HEK293T (cell line): Measurements from ENCODE around the gene ZNF532.

Experiments
- CTCF ChIA-PET: fragments of 350-600 bp; formaldehyde crosslinking; extraction: SDS; loops from one replicate; lab custom pipeline; 2021; ENCODE audit warnings: antibody characterized with exemption, inconsistent platforms; lab: Yijun Ruan, JAX
- POLR2A ChIA-PET: fragments of 350-600 bp; formaldehyde crosslinking; extraction: SDS; loops from one replicate; lab custom pipeline; 2020; ENCODE audit warnings: antibody characterized with exemption, inconsistent platforms; lab: Yijun Ruan, JAX
- DNase-seq: peaks from one replicate; pipeline ENCODE4 v3.0.0; 2012; ENCODE audit warnings: mixed read lengths; ENCODE audit errors: extremely low spot score
- ARNT ChIP-seq: fragments of 450-650 bp; IDR thresholded peaks from 2 replicates; pipeline ENCODE4 v1.6.1; 2017; ENCODE audit warnings: mild to moderate bottlenecking
- BHLHE40 ChIP-seq: fragments of 450-650 bp; IDR thresholded peaks from 2 replicates; pipeline ENCODE4 v1.6.1; 2016; ENCODE audit warnings: mild to moderate bottlenecking, moderate library complexity, borderline replicate concordance
- CTBP1 ChIP-seq: fragments of 450-650 bp; IDR thresholded peaks from 2 replicates; pipeline ENCODE4 v1.6.1; 2016; ENCODE audit warnings: borderline replicate concordance
- ELF4 ChIP-seq: fragments of 450-650 bp; IDR thresholded peaks from 2 replicates; pipeline ENCODE4 v1.6.1; 2017; ENCODE audit warnings: antibody characterized with exemption
- FOXA1 ChIP-seq: fragments of 450-650 bp; IDR thresholded peaks from 2 replicates; pipeline ENCODE4 v1.6.1; 2016; ENCODE audit warnings: mild to moderate bottlenecking
- FOXK2 ChIP-seq: fragments of 450-650 bp; IDR thresholded peaks from 2 replicates; pipeline ENCODE4 v1.6.1; 2016; ENCODE audit warnings: mild to moderate bottlenecking
- FOXM1 ChIP-seq: fragments of 450-650 bp; IDR thresholded peaks from 2 replicates; pipeline ENCODE4 v1.6.1; 2017; ENCODE audit warnings: mild to moderate bottlenecking, borderline replicate concordance
- HDGF ChIP-seq: fragments of 450-650 bp; IDR thresholded peaks from 2 replicates; pipeline ENCODE4 v1.6.1; 2017; ENCODE audit warnings: antibody characterized with exemption, borderline replicate concordance
- L3MBTL2 ChIP-seq: fragments of 450-650 bp; conservative IDR thresholded peaks from 2 replicates; pipeline ENCODE4 v1.6.1; 2016; ENCODE audit warnings: mild to moderate bottlenecking
- LEF1 ChIP-seq: fragments of 450-650 bp; IDR thresholded peaks from 2 replicates; pipeline ENCODE4 v1.6.1; 2017; ENCODE audit warnings: mild to moderate bottlenecking, borderline replicate concordance
- NFRKB ChIP-seq: fragments of 450-650 bp; IDR thresholded peaks from 2 replicates; pipeline ENCODE4 v1.6.1; 2016; ENCODE audit warnings: mild to moderate bottlenecking, moderate library complexity
- PKNOX1 ChIP-seq: fragments of 450-650 bp; IDR thresholded peaks from 2 replicates; pipeline ENCODE4 v1.6.1; 2016
- SP1 ChIP-seq: fragments of 450-650 bp; IDR thresholded peaks from 2 replicates; pipeline ENCODE4 v1.6.1; 2017
- SUZ12 ChIP-seq: fragments of 450-650 bp; IDR thresholded peaks from 2 replicates; pipeline ENCODE4 v1.6.1; 2016; ENCODE audit warnings: mild to moderate bottlenecking
- TARDBP ChIP-seq: fragments of 450-650 bp; IDR thresholded peaks from 2 replicates; pipeline ENCODE4 v1.6.1; 2016
- ZNF384 ChIP-seq: fragments of 450-650 bp; IDR thresholded peaks from 2 replicates; pipeline ENCODE4 v1.6.1; 2016

The ZNF532 gene

GRCh38 chr18:58998401-58999203 lies 133.9 kb downstream of the ZNF532 start:
- ChIA-PET POLR2A (no interaction called here), CTCF (no interaction called here)
- TF ChIP-seq ZNF384 (no peak), ARNT (no peak), FOXA1 (no peak), FOXM1 (no peak), ELF4 (no peak), L3MBTL2 (no peak), TARDBP (no peak), SUZ12 (no peak), LEF1 (no peak), FOXK2 (no peak), SP1 (no peak), PKNOX1 (no peak), NFRKB (no peak), HDGF (no peak), BHLHE40 (no peak), CTBP1 (no peak)
- no peak for DNase-seq

GRCh38 chr18:59001166-59001565 lies 136.5 kb downstream of the ZNF532 start:
- TF ChIP-seq FOXK2 (no peak), TARDBP (no peak), HDGF (no peak), BHLHE40 (no peak), NFRKB (no peak), ZNF384 (no peak)
- ChIA-PET CTCF (no interaction called here), POLR2A (no interaction called here)
- DNase-seq = no peak

- ChIA-PET POLR2A (no interaction called here), CTCF (no interaction called here)
- DNase-seq = no peak
- no peak for TF ChIP-seq BHLHE40
- TF ChIP-seq FOXK2 = no peak
- no peak for TF ChIP-seq FOXM1
- TF ChIP-seq HDGF = no peak
- TF ChIP-seq SUZ12 = no peak
- no peak for TF ChIP-seq TARDBP
- TF ChIP-seq ELF4 = no peak
- no peak for TF ChIP-seq LEF1
- TF ChIP-seq NFRKB = no peak
- no peak for TF ChIP-seq ZNF384
- no peak for TF ChIP-seq L3MBTL2
- TF ChIP-seq FOXA1 = no peak
- TF ChIP-seq CTBP1 = no peak
- no peak for TF ChIP-seq PKNOX1
- TF ChIP-seq ARNT = no peak
- TF ChIP-seq SP1 = no peak
These were observed 137.0 kb downstream of the ZNF532 start for GRCh38 chr18:59001721-59002120.

GRCh38 chr18:59002974-59003594 lies 138.4 kb downstream of the ZNF532 start:
- TF ChIP-seq L3MBTL2 (no peak), SP1 (no peak), FOXM1 (no peak), FOXA1 (no peak), ZNF384 (no peak), TARDBP (no peak), SUZ12 (no peak), LEF1 (no peak)
- ChIA-PET CTCF (no interaction called here), POLR2A (no interaction called here)
- no peak for DNase-seq

GRCh38 chr18:59005262-59005661 lies 140.6 kb downstream of the ZNF532 start:
- TF ChIP-seq FOXM1 (no peak), FOXK2 (no peak), BHLHE40 (no peak), ZNF384 (no peak), HDGF (no peak), SP1 (no peak), ELF4 (no peak), L3MBTL2 (no peak), PKNOX1 (no peak), TARDBP (no peak), NFRKB (no peak)
- ChIA-PET CTCF (interaction anchor here (0.6 to 0.8 kb wide), 2 partner anchors 23 to 209 kb away, joined by 5 to 11 read pairs; no protein-coding TSS in a partner anchor), POLR2A (no interaction called here)
- no peak for DNase-seq

- TF ChIP-seq CTBP1 (no peak), HDGF (no peak), SP1 (no peak), ELF4 (no peak), FOXK2 (no peak), BHLHE40 (no peak), ZNF384 (no peak)
- ChIA-PET CTCF (no interaction called here), POLR2A (no interaction called here)
- DNase-seq = no peak
These were observed 141.9 kb downstream of the ZNF532 start for GRCh38 chr18:59006461-59007067.
